GM21786 (cell line): ENCODE data around the gene METTL9.

Source experiments
- ATAC-seq: cut with Tn5 transposase; IDR thresholded peaks from one replicate; pipeline ENCODE4 v1.9.1; 2021; ENCODE audit not compliant: unreplicated experiment

Gene METTL9

GRCh38 chr16:21703589-21704174, 104.3 kb downstream of the METTL9 start:
- peak; percentile 61 for ATAC-seq

- ATAC-seq: no peak
Observed at GRCh38 chr16:21704266-21704665, 104.9 kb downstream of the METTL9 start.

GRCh38 chr16:21704733-21705132, 105.4 kb downstream of the METTL9 start:
- ATAC-seq: no peak
